HG02571 (cell line): Measurements from ENCODE around the gene SEC23A.
"Not testable (repeated sequence)": the region's sequence is repeated elsewhere in the genome, so short reads cannot be mapped to it uniquely, and the experiment has no call there.

Experiments used
- ATAC-seq: cut with Tn5 transposase; IDR thresholded peaks from one replicate; pipeline ENCODE4 v1.9.1; 2021; ENCODE audit warnings: mild to moderate bottlenecking, moderate library complexity; ENCODE audit not compliant: unreplicated experiment

Gene SEC23A

DNA sequence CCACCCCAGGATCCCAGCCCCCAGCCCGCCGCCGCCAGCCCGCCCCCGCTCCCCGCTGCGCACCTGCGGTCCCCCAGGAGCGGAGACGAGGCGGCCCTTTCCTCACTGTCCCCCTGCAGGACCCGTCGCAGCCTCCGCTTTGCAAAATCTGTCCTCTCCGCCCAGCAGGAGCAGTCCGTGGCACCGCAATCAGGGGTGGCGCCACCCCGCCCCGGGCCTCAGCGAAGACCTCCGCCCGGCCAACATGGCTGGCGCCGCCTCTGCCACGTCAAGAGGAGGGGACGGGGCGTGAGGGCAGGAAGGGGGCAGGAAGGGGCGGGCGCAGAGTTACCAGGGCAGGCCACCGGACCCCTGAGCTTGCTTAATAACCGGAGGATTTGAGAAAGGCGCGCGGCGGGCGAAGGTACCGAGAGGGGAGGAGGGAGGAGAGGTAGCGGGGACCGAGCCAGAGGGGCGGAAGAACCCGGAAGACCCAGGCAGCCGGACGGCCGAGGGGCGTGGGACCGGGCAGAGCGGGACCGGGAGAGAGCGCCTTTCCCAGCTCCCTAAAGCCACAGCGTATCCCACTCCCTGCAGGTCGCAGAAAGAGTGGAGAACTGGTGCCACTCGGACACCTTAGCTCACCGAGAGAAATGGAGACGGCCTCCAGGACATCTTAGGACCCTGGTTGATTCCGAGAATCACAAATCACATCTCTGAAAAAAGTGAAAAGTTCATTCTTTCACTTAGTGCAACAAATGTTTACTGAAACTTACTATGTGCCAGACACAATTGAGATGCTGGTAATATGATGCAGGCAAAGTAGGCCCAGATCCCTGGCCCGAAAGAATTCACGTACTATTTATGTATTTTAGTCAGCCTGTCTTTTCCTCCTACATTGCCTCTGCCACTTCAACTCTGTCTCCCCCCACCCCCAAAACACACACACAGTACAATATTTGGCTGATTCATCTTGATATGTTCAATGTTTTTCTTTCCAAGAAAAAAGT is at the start of gene SEC23A:
Gene SEC23A, minus strand, starts transcription at position 267 of the 989 bp plus-strand sequence. CDS start 7,117 bp downstream, outside the sequence.
- ATAC-seq, result peak; percentile 90

DNA sequence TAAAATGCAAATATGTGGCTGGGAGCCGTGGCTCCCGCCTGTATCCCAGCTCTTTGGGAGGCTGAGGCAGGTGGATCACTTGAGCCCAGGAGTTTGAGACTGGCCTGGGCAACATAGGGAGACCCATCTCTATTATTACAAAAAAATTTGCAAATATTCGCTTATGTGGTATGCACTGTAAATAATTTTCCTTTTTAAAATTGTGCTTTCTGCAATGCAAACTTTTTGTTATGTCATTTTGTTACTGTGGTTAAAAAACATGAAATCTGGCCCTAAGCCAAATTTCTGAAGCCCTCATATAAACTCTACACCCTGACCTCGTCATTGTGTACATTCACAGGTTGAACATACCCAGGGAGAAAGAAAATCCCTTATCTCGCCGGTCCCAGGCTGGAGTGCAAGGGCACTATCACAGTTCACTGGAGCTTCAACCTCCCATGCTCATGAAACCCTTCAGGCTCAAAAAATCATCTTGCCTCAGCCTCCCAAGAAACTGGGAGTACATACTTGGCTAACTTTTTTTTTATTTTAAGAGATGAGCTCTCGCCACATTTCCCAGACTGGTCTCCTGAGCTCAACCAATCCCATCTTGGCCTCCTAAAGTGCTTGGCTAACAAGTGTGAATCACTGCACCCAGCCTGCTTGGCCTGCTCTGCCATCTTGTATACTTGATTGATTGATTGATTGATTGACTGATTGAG is 42.4 kb upstream of the SEC23A start:
- no peak for ATAC-seq

DNA sequence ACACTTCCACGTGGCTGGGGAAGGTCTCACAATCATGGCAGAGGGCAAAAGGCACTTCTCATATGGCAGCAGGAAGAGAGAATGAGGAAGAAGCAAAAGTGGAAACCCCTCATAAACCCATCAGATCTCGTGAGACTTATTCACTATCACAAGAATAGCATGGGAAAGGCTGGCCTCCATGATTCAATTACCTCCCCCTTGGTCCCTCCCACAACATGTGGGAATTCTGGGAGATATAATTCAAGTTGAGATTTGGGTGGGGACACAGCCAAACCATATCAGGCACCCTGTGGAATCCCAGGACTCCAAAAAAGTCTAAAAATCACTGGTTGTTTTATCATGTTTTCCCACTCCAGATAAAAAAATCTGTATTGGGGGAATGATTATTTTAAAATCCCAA is 40.2 kb upstream of the SEC23A start:
- not testable (repeated sequence) for ATAC-seq

DNA sequence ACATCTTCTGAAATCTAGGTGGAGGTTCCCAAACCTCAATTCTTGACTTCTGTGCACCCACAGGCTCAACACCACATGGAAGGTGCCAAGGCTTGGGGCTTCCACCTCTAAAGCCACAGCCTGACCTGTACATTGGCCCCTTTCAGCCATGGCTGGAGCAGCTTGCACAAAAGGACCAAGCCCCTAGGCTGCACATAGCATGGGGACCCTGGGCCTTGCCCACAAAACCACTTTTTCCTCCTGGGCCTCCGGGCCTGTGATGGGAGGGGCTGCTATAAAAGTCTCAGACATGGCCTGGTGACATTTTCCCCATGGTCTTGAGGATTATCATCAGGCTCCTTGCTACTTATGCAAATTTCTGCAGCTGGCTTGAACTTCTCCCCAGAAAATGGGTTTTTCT is 38.6 kb upstream of the SEC23A start:
- ATAC-seq, result not testable (repeated sequence)

DNA sequence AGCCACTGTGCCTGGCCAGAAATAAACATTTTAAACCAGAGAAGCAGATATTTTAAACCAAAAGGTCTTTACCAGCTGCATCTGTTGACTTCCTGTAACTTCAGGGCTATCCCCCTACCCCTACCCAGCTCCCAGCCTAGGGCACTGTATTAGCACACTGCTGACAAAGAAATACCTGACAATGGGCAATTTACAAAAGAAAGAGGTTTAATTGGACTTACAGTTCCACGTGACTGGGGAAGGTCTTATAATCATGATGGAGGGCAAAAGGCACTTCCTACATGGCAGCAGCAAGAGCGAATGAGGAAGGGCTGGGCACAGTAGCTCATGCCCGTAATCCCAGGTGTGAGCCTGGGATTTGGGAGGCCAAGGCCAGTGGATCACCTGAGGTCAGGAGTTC is 37.1 kb upstream of the SEC23A start:
- ATAC-seq, result no peak

DNA sequence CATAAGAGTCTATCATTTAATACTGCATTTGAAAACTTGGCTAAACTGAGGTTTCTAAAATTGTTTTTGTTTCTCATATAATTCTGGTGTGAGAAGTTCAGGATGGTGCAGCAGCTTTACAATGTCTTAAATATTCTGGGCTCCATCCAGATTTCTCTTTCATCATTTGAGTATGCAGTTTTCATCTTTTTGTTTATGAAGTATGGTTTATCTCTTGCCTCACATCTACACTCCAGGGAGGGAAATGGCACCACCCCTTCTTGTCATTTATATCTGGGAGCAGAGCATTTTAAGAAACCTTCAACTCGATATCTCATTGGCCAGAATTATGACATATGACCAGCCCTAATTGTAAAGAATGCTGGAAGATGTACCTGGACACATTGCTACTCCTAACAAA is 35.4 kb upstream of the SEC23A start:
- no peak for ATAC-seq

DNA sequence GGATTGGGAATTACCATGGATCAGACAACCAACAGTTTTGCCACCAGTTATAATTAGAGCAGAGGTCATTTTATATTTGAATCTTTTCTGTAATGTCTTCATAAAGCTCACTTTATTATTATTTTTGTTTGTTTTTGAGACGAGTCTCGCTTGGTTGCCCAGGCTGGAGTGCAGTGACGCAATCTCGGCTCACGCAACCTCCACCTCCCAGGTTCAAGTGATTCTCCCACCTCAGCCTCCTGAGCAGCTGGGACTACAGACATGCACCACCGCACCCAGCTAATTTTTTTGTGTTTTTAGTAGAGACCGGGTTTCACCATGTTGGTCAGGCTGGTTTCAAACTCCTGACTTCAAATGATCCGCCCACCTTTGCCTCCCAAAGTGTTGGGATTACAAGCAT is 34.8 kb upstream of the SEC23A start:
- ATAC-seq, result not testable (repeated sequence)

DNA sequence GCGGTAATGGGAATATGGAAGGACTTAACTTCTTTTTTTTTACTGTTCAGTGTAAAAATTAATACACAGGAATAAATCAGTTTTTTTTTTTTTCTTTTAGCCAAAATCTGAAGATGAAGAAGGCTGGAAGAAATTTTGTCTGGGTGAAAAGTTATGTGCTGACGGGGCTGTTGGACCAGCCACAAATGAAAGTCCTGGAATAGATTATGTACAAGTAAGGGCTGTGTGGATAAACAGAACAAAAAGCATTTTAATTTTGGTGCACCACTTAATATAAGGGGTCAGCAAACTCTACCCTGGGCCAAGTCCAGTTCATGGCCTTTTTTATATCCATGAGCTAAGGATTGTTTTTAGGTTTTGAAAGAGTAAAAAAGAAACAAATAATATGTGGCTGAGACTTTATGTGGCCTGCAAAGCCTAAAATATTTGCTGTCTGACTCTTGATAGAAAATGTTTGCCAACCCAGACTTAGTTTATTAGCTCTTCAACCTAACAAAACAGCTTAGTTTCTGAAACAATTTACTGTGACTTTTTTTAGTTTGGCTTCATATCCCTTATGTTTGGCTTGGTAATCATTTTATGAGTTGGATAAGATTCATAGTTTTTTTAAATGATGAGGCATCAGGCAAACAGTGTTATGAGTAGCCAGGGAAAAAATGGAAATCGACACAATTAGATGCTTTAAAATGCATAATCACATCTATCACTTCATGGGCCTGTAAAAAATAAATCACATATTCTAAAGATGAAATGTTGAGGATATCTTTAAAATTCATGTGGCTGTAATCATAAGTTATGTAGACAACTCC is 19.5 kb upstream of the SEC23A start:
- ATAC-seq, result no peak

DNA sequence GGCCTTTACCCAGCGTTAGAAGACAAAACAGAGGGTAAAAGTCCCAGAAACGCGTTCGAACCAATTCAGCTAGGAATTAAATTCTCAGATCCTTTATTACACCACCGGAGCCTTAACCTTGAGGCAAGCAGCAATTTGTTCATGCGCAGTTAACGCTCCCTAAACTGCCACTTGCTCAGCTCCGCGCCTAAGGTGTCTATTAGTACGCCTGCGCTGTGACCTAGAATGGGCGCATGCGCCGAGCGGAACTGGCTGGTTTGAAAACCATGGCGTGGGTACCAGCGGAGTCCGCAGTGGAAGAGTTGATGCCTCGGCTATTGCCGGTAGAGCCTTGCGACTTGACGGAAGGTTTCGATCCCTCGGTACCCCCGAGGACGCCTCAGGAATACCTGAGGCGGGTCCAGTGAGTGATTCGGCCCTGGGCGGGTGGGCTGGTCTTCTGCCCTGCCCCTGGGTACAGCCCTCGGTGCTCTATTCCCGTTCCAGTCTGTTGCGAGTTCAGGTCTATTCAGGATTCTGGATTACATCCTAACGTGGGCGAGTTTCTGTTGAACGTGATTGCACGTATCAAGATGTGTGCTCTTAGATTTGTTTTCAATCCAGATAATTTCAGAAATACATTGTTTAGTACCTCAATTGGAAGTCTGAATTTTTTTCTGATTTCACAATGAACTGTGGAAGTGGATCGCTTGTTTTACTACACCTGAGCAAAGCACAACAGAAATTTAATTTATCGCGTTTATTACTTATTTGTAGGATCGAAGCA is 11.2 kb upstream of the SEC23A start, which contains the start of gene GEMIN2:
Gene GEMIN2, plus strand, starts transcription at position 251 of the 766 bp plus-strand sequence. Its CDS starts 16 bp downstream, at position 267.
- peak; percentile 86 for ATAC-seq

DNA sequence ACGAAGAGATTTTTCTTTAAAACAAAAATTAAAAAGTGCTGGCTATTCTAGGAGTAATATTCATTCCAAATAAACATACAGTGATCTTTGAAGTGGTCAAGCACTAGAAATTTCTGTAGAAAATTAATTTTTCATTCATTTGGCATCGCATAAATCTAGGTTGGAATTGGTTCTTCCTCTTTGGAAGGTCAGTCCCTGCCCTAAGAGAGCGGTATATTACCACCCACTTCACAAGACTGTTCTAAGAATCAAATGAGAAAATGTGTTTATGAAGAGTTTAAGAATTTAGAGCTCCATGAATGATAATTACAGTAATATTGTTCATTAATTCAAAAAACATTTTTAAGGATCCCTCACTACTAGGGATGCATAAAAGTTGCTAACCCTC is 10.6 kb upstream of the SEC23A start:
- ATAC-seq, result no peak

DNA sequence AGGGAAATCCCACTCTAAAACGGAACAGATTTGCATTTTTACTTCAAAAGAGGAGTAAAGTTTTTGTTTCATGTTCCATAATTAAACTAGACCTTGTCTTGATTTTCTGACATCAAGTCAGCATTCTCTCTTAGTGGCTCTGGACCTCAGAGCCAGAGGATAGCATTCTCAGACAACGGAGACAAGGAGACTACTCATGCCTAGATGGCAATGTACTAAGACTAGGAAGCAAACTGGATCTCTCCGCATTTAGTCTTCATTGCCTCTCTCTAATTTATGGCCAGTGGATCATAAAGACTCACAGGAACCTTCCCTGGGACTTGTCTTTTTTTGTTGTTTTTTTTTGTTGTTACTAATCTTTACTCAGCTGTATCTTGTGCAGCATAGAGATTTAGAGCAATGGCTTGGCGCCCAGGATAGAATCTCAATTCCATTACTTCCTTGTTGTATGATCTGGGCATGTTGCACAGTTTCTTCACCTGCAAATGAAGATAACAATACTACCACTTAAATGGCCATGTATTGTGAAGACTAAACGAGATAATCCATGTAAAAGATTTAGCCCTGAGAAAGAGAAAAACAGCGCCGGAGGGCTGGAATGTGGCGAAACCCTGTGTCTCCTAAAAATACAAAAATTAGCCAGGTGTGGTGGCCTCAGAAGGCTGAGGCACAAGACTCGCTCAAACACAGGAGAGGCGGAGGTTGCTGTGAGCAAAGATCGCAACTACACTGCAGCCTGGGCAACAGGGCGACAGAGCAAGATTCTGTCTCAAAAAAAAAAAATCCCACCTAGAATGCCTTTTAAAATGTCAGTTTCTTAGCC is 7.1 kb upstream of the SEC23A start:
- no peak for ATAC-seq

DNA sequence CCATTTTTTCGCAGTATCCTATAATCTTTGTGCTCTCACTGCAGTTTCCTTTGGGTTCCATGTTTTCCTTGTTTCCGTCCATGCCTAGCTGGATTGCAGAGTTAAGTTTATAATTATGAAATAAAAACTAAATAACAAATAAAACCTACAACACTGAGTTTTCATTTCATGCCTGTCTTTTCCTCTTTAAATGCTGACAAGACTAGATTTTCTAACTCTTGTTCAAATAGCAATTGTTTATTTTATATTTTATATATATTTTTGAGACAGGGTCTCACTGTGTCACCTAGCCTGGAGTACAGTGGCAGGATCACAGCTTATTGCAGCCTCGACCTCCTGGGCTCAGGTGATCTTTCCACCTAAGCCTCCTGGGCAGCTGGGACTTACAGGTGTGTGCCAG is 5.8 kb upstream of the SEC23A start:
- ATAC-seq, result no peak

DNA sequence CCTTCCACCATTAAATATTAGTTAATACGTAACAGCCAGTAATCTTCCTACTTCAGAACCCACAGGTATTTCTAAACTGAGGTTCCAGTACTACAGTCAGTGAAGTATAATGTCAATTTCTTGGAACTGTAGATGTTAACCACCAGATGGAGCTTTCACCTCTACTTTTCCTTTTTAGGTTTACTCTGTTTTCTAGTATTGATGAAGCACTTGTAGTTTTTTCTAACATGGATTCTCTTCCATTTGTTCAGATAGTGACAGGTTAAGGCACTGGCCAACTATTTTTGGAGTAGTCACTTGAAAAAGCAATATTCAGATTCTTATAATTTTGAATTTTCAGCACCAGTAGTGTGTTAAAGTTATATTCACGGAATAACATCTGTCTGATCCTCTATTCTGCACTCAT is 4.6 kb upstream of the SEC23A start:
- no peak for ATAC-seq

DNA sequence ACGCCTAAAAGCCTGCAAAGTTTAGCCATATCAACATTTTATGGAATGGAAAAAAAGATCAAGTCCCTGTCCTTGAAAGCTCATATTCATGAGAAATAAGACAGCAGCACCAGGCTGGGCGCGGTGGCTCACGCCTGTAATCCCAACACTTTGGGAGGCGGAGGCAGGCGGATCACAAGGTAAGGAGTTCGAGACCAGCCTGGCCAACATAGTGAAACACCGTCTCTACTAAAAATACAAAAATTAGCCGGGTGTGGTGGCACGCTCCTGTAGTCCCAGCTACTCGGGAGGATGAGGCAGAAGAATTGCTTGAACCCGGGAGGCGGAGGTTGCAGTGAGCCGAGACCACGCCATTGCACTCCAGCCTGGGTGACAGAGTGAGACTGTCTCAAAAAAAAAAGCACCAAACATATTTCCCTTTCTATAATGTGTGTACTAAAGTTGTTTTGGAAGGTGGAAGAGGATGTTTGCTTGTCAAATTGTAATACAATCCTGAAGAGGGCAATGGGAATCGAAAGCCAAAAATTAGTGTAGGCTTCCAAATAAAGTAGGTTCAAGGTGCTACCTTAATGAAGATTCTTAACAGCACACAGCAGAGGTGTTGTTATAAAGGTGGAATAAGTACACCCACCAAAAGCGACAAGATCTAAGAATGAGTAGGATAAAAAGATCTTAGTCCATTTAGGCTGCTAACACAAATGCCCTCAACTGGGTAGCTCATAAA is 1.2 kb upstream of the SEC23A start:
- not testable (repeated sequence) for ATAC-seq

DNA sequence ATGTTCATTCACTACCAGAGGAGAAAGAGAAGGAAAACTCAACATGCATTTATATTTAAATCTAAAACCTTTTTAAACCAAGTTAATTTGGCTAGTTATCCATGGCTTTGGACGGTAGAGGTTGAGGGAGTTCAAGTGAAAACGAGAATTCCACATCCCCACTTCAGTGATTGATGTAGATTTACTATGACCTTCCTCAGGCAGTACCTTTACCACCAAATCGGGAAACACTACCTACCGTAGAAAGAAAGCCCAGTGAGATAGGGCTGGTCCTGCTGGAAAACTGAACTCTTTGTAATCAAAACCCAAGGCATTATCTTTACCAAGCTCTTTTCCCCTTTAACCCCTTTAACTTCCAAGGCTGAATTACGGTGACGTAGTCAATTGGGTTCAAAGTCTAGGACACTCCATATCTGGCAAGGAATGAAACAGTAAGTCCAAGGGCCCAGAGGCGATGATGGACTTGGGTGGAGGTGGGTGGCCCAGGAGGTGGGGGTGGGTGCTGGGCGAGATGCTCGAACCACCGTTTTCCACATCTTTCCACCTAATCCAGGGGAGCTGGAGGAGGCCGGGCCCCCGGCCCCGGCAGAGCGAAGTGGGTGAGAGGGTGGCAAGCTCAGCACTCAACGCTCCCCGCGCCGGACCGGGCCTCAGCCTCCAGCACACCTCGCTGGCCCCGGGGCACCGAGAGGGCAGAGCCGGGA is 618 bp downstream of the SEC23A start:
- ATAC-seq, result peak; percentile 16

DNA sequence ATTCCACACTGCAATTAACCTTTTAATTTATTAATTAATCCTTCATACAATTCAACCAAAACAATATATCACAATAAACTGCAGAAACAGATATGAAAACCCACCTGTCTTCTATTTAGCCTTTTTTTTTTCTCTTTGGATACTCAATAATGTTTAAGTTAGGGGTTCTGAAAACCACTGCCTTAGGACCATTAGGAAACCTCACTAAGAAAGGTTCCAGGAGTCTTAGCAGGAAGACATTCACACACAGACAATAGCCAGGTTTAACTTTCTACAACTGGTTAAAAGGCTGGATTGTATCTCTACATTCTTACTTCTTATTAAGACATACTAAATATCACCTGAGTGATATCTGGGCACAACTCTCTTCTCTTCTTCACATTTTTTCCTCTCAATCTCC is 3.3 kb downstream of the SEC23A start:
- no peak for ATAC-seq

DNA sequence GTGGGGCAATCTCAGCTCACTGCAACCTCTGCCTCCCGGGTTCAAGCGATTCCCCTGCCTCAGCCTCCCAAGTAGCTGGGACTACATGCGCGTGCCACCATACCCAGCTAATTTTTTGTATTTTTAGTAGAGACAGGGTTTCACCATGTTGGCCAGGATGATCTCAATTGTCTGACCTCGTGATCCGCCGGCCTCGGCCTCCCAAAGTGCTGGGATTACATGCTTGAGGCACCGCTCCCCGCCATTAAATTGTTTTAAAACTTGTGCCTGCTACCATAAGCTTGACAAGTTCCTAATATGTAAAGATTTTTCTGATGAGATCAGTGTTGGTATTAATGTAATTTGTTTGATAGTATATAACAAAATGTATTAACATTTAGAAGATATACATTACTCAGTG is 3.8 kb downstream of the SEC23A start:
- not testable (repeated sequence) for ATAC-seq

DNA sequence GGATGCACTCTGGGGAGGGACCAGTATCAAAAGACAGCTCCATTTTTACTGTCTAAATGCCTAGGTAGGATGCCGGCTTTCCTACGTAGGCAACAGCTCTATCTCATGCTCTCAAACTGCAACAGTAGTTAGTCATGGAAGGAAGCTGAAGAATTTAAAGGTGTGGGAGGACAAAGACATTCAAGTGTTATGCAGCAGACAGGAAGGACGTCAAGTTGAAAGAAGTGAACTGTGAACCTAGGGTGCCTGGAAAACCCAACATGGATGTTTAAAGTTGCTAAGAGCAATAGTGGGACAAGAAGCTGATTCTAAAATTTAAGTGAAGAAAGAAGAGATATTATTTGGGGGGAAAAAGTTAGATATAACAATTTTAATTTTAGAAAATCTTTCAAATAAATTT is 5.9 kb downstream of the SEC23A start:
- no peak for ATAC-seq
